Hepatocyte (in vitro differentiated cells): ENCODE data around the gene RBKS.

ENCODE experiments used
- EZH2 ChIP-seq: fragments of 200-600 bp; sonication (generic); IDR thresholded peaks from 2 replicates; pipeline ENCODE4 v1.6.1; 2016; ENCODE audit warnings: antibody characterized with exemption, mild to moderate bottlenecking, borderline replicate concordance
- TF ChIP-seq, protein P1 (sequence below): fragments of 200-600 bp; sonication (generic); IDR thresholded peaks from 2 replicates; pipeline ENCODE4 v1.5.1; 2016; ENCODE audit warnings: antibody characterized with exemption, mild to moderate bottlenecking; ENCODE audit not compliant: poor library complexity

DNA sequence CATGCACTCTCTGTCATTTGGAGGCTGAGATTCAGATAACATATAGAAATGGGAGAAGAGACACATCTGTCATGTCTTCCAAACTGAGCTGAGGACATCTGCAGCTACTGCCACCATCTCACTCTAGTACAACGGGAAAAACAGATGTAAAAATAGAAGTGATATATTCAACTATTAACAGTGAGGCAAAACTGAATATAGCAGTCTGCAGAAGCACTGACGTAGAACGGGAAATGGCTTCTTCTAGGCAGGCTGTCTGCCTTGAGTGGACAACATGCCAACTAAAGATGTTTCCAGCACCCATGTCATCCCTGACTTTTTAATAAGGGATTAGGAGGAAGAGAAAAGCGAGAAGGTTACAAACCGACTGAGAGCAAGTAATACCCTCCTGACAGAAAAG, 67.1 kb downstream of the RBKS start:
- no peak for TF ChIP-seq EZH2
- TF ChIP-seq, protein P1, sequence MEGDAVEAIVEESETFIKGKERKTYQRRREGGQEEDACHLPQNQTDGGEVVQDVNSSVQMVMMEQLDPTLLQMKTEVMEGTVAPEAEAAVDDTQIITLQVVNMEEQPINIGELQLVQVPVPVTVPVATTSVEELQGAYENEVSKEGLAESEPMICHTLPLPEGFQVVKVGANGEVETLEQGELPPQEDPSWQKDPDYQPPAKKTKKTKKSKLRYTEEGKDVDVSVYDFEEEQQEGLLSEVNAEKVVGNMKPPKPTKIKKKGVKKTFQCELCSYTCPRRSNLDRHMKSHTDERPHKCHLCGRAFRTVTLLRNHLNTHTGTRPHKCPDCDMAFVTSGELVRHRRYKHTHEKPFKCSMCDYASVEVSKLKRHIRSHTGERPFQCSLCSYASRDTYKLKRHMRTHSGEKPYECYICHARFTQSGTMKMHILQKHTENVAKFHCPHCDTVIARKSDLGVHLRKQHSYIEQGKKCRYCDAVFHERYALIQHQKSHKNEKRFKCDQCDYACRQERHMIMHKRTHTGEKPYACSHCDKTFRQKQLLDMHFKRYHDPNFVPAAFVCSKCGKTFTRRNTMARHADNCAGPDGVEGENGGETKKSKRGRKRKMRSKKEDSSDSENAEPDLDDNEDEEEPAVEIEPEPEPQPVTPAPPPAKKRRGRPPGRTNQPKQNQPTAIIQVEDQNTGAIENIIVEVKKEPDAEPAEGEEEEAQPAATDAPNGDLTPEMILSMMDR: no peak
